DND-41 (cell line): ENCODE data around the gene PHRF1.

Experiments used
- EZH2 ChIP-seq: IDR thresholded peaks from 3 replicates; pipeline ENCODE4 v1.6.1; 2012; ENCODE audit warnings: borderline replicate concordance, low read depth, mild to moderate bottlenecking, moderate library complexity, low read length, inconsistent platforms; ENCODE audit not compliant: severe bottlenecking
- TF ChIP-seq, protein P1 (sequence below): IDR thresholded peaks from 2 replicates; pipeline ENCODE4 v1.5.1; 2012; ENCODE audit warnings: borderline replicate concordance, low read length, moderate library complexity, mild to moderate bottlenecking; ENCODE audit not compliant: poor library complexity, severe bottlenecking; ENCODE audit errors: extremely low read depth

DNA sequence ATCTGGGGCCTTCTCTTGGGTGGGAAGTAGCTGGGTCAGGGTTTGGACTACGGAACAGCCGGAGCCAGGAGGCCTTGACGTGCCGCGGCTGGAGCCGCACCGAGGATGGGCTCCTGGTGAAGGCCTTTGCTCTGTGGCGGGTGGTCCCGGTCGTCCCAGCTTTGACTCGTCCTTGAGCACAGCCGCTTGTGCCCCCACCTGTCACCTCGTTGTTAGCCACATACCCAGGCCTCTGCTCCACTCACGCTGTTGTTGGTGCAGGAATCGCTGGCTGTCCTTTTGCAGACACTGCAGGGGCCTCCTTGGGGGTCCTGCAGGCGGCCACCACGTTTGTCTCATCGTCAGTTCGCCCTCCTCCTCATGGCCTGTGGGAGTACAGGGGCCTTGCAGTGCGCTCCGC, 17.1 kb downstream of the PHRF1 start:
- TF ChIP-seq, protein P1, sequence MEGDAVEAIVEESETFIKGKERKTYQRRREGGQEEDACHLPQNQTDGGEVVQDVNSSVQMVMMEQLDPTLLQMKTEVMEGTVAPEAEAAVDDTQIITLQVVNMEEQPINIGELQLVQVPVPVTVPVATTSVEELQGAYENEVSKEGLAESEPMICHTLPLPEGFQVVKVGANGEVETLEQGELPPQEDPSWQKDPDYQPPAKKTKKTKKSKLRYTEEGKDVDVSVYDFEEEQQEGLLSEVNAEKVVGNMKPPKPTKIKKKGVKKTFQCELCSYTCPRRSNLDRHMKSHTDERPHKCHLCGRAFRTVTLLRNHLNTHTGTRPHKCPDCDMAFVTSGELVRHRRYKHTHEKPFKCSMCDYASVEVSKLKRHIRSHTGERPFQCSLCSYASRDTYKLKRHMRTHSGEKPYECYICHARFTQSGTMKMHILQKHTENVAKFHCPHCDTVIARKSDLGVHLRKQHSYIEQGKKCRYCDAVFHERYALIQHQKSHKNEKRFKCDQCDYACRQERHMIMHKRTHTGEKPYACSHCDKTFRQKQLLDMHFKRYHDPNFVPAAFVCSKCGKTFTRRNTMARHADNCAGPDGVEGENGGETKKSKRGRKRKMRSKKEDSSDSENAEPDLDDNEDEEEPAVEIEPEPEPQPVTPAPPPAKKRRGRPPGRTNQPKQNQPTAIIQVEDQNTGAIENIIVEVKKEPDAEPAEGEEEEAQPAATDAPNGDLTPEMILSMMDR: no peak
- TF ChIP-seq EZH2: no peak
